K562 (cell line): Measurements from ENCODE around the gene E2F3. TPM values are rescaled to one million over a fixed set of nuclear protein-coding genes. Genes with fewer than 3 reads are reported as not detected.

Source experiments
- AFF1 ChIP-seq, 2 experiments: fragments of 450-650 bp; IDR thresholded peaks; 2 replicates each; pipeline ENCODE4 v1.6.1; 2018; ENCODE audit warnings: mild to moderate bottlenecking in 2 of 2, low read depth in 1 of 2; ENCODE audit not compliant: partially characterized antibody in 2 of 2
- ATF1 ChIP-seq, 2 experiments: fragments of 450-650 bp in 1 of 2; IDR thresholded peaks; 2 replicates each; pipeline ENCODE4 v1.6.1; 2016; ENCODE audit warnings: missing compliant biosample characterization in 1 of 2, missing genetic modification characterization in 1 of 2
- DDX20 ChIP-seq: fragments of 450-650 bp; IDR thresholded peaks from 2 replicates; pipeline ENCODE4 v1.6.1; 2016; ENCODE audit warnings: missing genetic modification characterization, low read depth, mild to moderate bottlenecking, missing compliant biosample characterization, moderate library complexity
- GABPB2 ChIP-seq: fragments of 250-450 bp; sonication (Bioruptor Pico); conservative IDR thresholded peaks from 2 replicates; pipeline ENCODE4 v1.5.1; 2021; ENCODE audit warnings: mild to moderate bottlenecking
- GATA2 ChIP-seq: sonication (generic); formaldehyde crosslinking; IDR thresholded peaks from 2 replicates; pipeline ENCODE4 v1.4.0; 2020; ENCODE audit warnings: mild to moderate bottlenecking, missing genetic modification reagents
- HDAC2 ChIP-seq: fragments of 450-650 bp; IDR thresholded peaks from 2 replicates; pipeline ENCODE4 v1.6.1; 2016; ENCODE audit warnings: mild to moderate bottlenecking
- HMBOX1 ChIP-seq: sonication (generic); IDR thresholded peaks from 2 replicates; pipeline ENCODE4 v1.6.1; 2016
- HOXB6 ChIP-seq: fragments of 250-450 bp; sonication (Bioruptor Pico); IDR thresholded peaks from 2 replicates; pipeline ENCODE4 v1.5.1; 2022; ENCODE audit warnings: mild to moderate bottlenecking, borderline replicate concordance
- JUN ChIP-seq, 2 experiments: sonication (generic) in 1 of 2; formaldehyde crosslinking in 1 of 2; IDR thresholded peaks; 2 replicates each; pipeline versions ENCODE4 v1.6.1 to v1.8.0; 2012 to 2022; ENCODE audit warnings: borderline replicate concordance in 2 of 2, mild to moderate bottlenecking in 2 of 2, improper control_type of control experiment in 1 of 2, low read depth in 1 of 2, low read length in 1 of 2, missing genetic modification reagents in 1 of 2
- MCM2 ChIP-seq: fragments of 450-650 bp; IDR thresholded peaks from 2 replicates; pipeline ENCODE4 v1.6.1; 2017; ENCODE audit warnings: low read depth, mild to moderate bottlenecking
- NR2F6 ChIP-seq: fragments of 450-650 bp; formaldehyde crosslinking; IDR thresholded peaks from 2 replicates; pipeline ENCODE4 v1.4.0; 2020; ENCODE audit warnings: mild to moderate bottlenecking
- NUFIP1 ChIP-seq: fragments of 450-650 bp; IDR thresholded peaks from 2 replicates; pipeline ENCODE4 v1.6.1; 2018; ENCODE audit not compliant: partially characterized antibody
- PHF20 ChIP-seq: fragments of 450-650 bp; IDR thresholded peaks from 2 replicates; pipeline ENCODE4 v1.6.1; 2018; ENCODE audit not compliant: partially characterized antibody
- PML ChIP-seq: IDR thresholded peaks from 2 replicates; pipeline ENCODE4 v1.6.1; 2012; ENCODE audit warnings: low read length, inconsistent platforms
- POLR2B ChIP-seq: fragments of 450-650 bp; IDR thresholded peaks from 2 replicates; pipeline ENCODE4 v1.6.1; 2018; ENCODE audit warnings: low read depth; ENCODE audit not compliant: partially characterized antibody
- POLR2G ChIP-seq: fragments of 200-400 bp; formaldehyde crosslinking; IDR thresholded peaks from 2 replicates; pipeline ENCODE4 v1.6.1; 2017; ENCODE audit warnings: low read depth, mild to moderate bottlenecking, antibody characterized with exemption, low read length, moderate library complexity
- POLR2H ChIP-seq: IDR thresholded peaks from 2 replicates; pipeline ENCODE4 v1.6.1; 2016; ENCODE audit warnings: missing genetic modification characterization, low read depth, mild to moderate bottlenecking, control low read depth, missing compliant biosample characterization, moderate library complexity
- POU5F1 ChIP-seq: fragments of 150-350 bp; IDR thresholded peaks from 2 replicates; pipeline ENCODE4 v1.6.1; 2014; ENCODE audit warnings: borderline replicate concordance, low read length, low read depth, mild to moderate bottlenecking; ENCODE audit not compliant: partially characterized antibody
- SAP30 ChIP-seq: fragments of 200-600 bp; sonication (generic); IDR thresholded peaks from 2 replicates; pipeline ENCODE4 v1.6.1; 2012; ENCODE audit warnings: borderline replicate concordance, low read depth, mild to moderate bottlenecking, moderate library complexity, low read length, control low read depth, inconsistent platforms; ENCODE audit not compliant: insufficient read depth, poor library complexity, severe bottlenecking
- ZBTB49 ChIP-seq: sonication (generic); formaldehyde crosslinking; IDR thresholded peaks from 2 replicates; pipeline ENCODE4 v1.8.0; 2022; ENCODE audit warnings: missing genetic modification reagents, mild to moderate bottlenecking, borderline replicate concordance
- ZNF311 ChIP-seq: fragments of 250-450 bp; sonication (Bioruptor Pico); IDR thresholded peaks from 2 replicates; pipeline ENCODE4 v1.4.0; 2020; ENCODE audit warnings: mild to moderate bottlenecking, moderate library complexity
- ZZZ3 ChIP-seq: fragments of 450-650 bp; IDR thresholded peaks from 2 replicates; pipeline ENCODE4 v1.6.1; 2016; ENCODE audit warnings: antibody characterized with exemption, mild to moderate bottlenecking, moderate library complexity
- polyA plus RNA-seq, 8 experiments: library from polyadenylated mRNA; depleted of rRNA in 4 of 8; stranded (reverse) in 5 of 8; unstranded in 3 of 8; fragments of >200 nt; fragmentation: Nextera tagmentation in 2 of 8; fragmentation: Illumina TruSeq in 1 of 8; extraction: Ambion mirVana in 2 of 8; extraction: Trizol in 1 of 8; gene quantifications; 2 replicates each; pipeline versions ENCODE4 v1.2.1 to v1.2.3, GENCODE V29; 2011 to 2014; ENCODE audit warnings: inconsistent platforms in 1 of 8, missing spikeins in 1 of 8
- total RNA-seq, 7 experiments: library from RNA; depleted of rRNA in 6 of 7; stranded (reverse); fragments of >200 nt in 6 of 7; fragmentation: Illumina TruSeq in 2 of 7; extraction: Trizol in 2 of 7; gene quantifications; 2 replicates each; pipeline versions ENCODE4 v1.2.1 to v1.2.3, GENCODE V29; 2011 to 2021; ENCODE audit warnings: low replicate concordance in 1 of 7

Gene E2F3
- total and polyA plus RNA-seq, 9 of the 15 experiments (the other 6 are each of a cell fraction or from before 2014, with no cell fraction given), result 11.1 to 44.7 (median 27.2) TPM

- peak; percentile 5 to 44 for TF ChIP-seq AFF1 (IDR thresholded peaks at IDR 0.05; ENCODE audit: low read depth in 1 of 2, partially characterized antibody in 2 of 2)
- TF ChIP-seq POLR2H, result peak; percentile 88
- no peak for TF ChIP-seq HMBOX1
- TF ChIP-seq PHF20, result no peak
- TF ChIP-seq POLR2G, result peak; percentile 94
- 0 out of 2 replicates have a peak, but pooled peaks have one; percentile 39 for TF ChIP-seq GABPB2 (CRISPR knock-in tag)
- no peak for TF ChIP-seq GATA2 (CRISPR knock-in tag)
- TF ChIP-seq HOXB6 (CRISPR knock-in tag), result 0 out of 2 replicates have a peak, but pooled peaks have one; percentile 38
- TF ChIP-seq NR2F6 (CRISPR knock-in tag), result no peak
- TF ChIP-seq DDX20 (tag), result no peak
- TF ChIP-seq ZBTB49, result no peak; the same call in 1 of the 2 replicates
- TF ChIP-seq SAP30, result peak; percentile 84
- peak; percentile 64 for TF ChIP-seq POLR2B
- TF ChIP-seq NUFIP1, result no peak
- TF ChIP-seq ZZZ3, result 0 out of 2 replicates have a peak, but pooled peaks have one; percentile 24
- TF ChIP-seq HDAC2, result 0 out of 2 replicates have a peak, but pooled peaks have one; percentile 34
- TF ChIP-seq POU5F1, result no peak
- 0 out of 2 replicates have a peak, but pooled peaks have one; percentile 4 for TF ChIP-seq JUN (IDR thresholded peaks at IDR 0.05; ENCODE audit: borderline replicate concordance, low read depth, low read length)
- TF ChIP-seq JUN (CRISPR knock-in tag; IDR thresholded peaks at IDR 0.05; ENCODE audit: borderline replicate concordance), result no peak; the same call in 1 of the 2 replicates
- 0 out of 2 replicates have a peak, but pooled peaks have one; percentile 9 for TF ChIP-seq ZNF311
- no peak for TF ChIP-seq ATF1 (CRISPR knock-in tag; IDR thresholded peaks at IDR 0.05)
- peak; percentile 12; the same call in 1 of the 2 replicates for TF ChIP-seq ATF1 (tag; IDR thresholded peaks at IDR 0.05)
- peak; percentile 63 for TF ChIP-seq PML
- TF ChIP-seq MCM2, result no peak
Measured at GRCh38 chr6:20402092-20402341, 338 bp downstream of the E2F3 start (continued).
